Panc1 (cell line): ENCODE results near the gene ADNP. TPM values are rescaled to one million over a fixed set of nuclear protein-coding genes. Genes with fewer than 3 reads are reported as not detected.

Experiments used
- ATAC-seq: fragments of 200-7000 bp; cut with Tn5 transposase; 2 replicates; pipeline ENCODE4 v1.9.1; 2020; ENCODE audit warnings: mild to moderate bottlenecking, moderate library complexity
- BruUV-seq: library from RNA; stranded (reverse); fragments of 400-500 nt; replicated peaks from 2 replicates; lab custom pipeline; 2021; lab: Mats Ljungman, UMichigan
- CTCF ChIA-PET: fragments of 300-600 bp; sonication (Branson Sonifier 250); formaldehyde crosslinking; loops from one replicate; lab custom pipeline; 2022; ENCODE audit warnings: antibody characterized with exemption; lab: Charles Lee
- POLR2A ChIA-PET: fragments of 300-600 bp; sonication (Branson Sonifier 250); formaldehyde crosslinking; loops from one replicate; lab custom pipeline; 2022; ENCODE audit warnings: antibody characterized with exemption; lab: Charles Lee
- DNase-seq: peaks from one replicate; pipeline ENCODE4 v3.0.0-alpha.2; 2010; ENCODE audit warnings: low read depth, low spot score
- H3K27ac ChIP-seq: 2 replicates; pipeline ENCODE4 v1.5.1; 2011; ENCODE audit warnings: mild to moderate bottlenecking, low read length, inconsistent platforms
- H3K27me3 ChIP-seq: fragments of 200-500 bp; sonication (Bioruptor generic); 2 replicates; pipeline ENCODE4 v1.6.0; 2014; ENCODE audit warnings: low read length, inconsistent platforms; ENCODE audit not compliant: control insufficient read depth, insufficient read depth
- H3K36me3 ChIP-seq: fragments of 200-500 bp; sonication (Bioruptor generic); 2 replicates; pipeline ENCODE4 v1.5.1; 2014; ENCODE audit warnings: inconsistent platforms, mild to moderate bottlenecking, low read length, moderate library complexity; ENCODE audit not compliant: control insufficient read depth, insufficient read depth
- H3K4me1 ChIP-seq: 2 replicates; pipeline ENCODE4 v1.5.1; 2011; ENCODE audit warnings: inconsistent platforms, mild to moderate bottlenecking, low read length, moderate library complexity; ENCODE audit not compliant: control insufficient read depth, insufficient read depth
- H3K4me3 ChIP-seq, 2 experiments: 2 replicates each; pipeline ENCODE4 v1.5.1; 2011 to 2012; ENCODE audit warnings: low read depth in 2 of 2, low read length in 2 of 2, mild to moderate bottlenecking in 2 of 2, inconsistent platforms in 1 of 2, moderate library complexity in 1 of 2
- H3K9me3 ChIP-seq: fragments of 200-500 bp; sonication (Bioruptor generic); 2 replicates; pipeline ENCODE4 v1.5.1; 2014; ENCODE audit warnings: low read depth, mild to moderate bottlenecking, inconsistent platforms, low read length, moderate library complexity; ENCODE audit not compliant: control insufficient read depth, insufficient read depth
- POLR2AphosphoS5 ChIP-seq: IDR thresholded peaks from 2 replicates; pipeline ENCODE4 v1.6.1; 2012; ENCODE audit warnings: mild to moderate bottlenecking, low read depth, low read length, moderate library complexity
- SIN3A ChIP-seq: IDR thresholded peaks from 2 replicates; pipeline ENCODE4 v1.6.1; 2012; ENCODE audit warnings: low read depth, mild to moderate bottlenecking, low read length, moderate library complexity, borderline replicate concordance; ENCODE audit not compliant: insufficient read depth
- TCF7L2 ChIP-seq: IDR thresholded peaks from 2 replicates; pipeline ENCODE4 v1.6.1; 2011; ENCODE audit warnings: mild to moderate bottlenecking, low read depth, low read length, inconsistent platforms
- in situ Hi-C: cut with HindIII; loops from 2 replicates; pipeline ENCODE4 v1.10.0; 2016; ENCODE audit warnings: low sequenced_read_pairs, low pct_unique_long_range_greater_than_20kb
- intact Hi-C: fragments of 100-400 bp; cut with micrococcal nuclease; formaldehyde crosslinking; loops from one replicate; pipeline ENCODE4 v1.10.0; 2022; ENCODE audit not compliant: unreplicated experiment
- total RNA-seq: library from RNA; stranded (reverse); gene quantifications from one replicate; pipeline ENCODE4 v1.2.1, GENCODE V29; 2021; ENCODE audit not compliant: unreplicated experiment
- TF ChIP-seq, protein P1 (sequence below), 2 experiments: IDR thresholded peaks; 2 replicates each; pipeline ENCODE4 v1.6.1; 2011 to 2012; ENCODE audit warnings: low read depth in 2 of 2, control low read depth in 1 of 2, low read length in 1 of 2, mild to moderate bottlenecking in 1 of 2, moderate library complexity in 1 of 2; ENCODE audit not compliant: insufficient read depth in 1 of 2
- TF ChIP-seq, protein P2 (sequence below): fragments of 450-650 bp; IDR thresholded peaks from 2 replicates; pipeline ENCODE4 v1.5.1; 2017; ENCODE audit warnings: mild to moderate bottlenecking

Gene ADNP
- total RNA-seq, 1 experiment from 2014 or later = 65.1 TPM

DNA sequence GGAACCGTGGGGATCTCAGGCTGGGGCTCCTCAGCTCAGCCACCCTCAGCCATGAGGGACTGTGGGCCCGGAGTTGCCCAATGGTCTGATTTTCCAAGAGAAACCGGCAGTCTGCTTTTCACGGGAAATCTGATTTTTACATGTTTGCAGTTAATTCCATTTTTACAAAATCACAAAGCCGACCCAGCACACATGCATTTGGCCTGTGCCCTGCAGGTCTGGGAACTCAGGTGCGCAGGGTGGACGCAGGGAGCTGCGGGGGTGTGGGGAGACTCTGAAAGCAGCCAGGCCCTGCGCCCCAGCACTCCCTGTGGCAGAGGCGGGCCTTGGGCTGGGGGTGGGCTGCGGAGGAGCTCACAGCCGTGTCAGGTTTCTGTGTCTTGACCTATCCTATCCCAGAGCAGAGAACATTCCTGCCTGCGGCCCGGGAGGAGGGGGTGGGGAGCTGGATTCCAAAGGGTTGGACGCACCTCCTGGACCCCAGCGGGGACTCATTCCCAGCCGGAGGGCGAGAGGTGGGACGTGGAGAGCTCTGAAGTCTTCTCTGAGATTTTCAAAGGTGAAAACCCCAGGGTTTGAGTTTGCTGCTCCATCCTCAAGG lies 60.6 kb downstream of the ADNP start:
- POLR2A ChIA-PET = no interaction called here

DNA sequence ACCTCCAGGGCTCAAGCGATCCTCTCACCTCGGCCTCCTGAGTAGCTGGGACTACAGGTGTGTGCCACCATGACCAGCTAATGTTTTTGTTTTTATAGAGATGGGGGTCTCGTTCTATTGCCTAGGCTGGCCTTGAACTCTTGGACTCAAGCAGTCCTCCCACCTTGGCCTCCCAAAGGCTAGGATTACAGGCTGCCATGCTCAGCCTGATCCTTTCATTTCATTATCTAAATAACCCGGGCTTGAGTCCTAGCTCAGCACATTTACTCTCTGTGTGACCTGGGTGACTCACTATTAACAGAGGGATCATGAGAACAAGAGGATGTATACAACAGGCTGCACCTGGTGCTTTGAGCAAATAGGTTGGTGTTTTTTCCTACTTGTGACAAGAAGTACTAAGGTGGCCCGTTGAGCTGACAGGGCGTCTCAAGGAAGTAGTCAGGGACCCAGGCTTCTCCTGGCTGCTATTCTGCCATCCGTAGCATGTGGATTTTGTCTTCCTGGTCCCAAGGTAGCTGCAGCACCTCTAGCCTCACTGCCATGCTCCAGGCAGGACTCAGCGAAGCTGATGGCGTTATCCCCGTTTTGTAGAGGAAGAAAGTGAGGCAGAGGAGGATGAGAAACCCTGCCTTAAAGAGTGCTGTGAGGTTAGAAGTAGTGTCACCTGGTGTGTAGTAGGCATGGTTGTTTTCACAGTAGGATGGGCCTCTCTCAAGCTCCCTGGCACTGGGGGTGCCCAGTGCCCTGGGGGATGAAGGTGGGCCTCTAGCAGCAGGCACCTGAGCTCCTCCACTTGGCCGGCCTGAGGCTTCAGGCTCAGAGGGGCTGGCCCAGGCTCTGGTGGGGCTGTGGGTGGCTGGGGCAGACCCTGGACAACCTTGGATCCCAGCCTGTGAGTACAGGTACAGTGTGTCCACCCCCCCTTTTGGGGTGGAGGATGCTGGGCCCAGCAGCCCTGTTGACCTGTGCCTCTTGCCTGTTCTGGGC lies 62.4 kb downstream of the ADNP start:
- BruUV-seq = no TSS peak
- intact Hi-C loops (no loop called here), in situ Hi-C loops (no loop called here)
- POLR2A ChIA-PET = interaction anchor here (0.6 kb wide), 1 partner anchor 90 kb away, joined by 3 read pairs; the partner anchor contains the start of gene MOCS3
- ATAC-seq (peak; percentile 56; the same call in 1 of the 2 replicates), DNase-seq (peak; percentile 24)
- H3K4me1 ChIP-seq = no peaks in the 10 kb centered on the region
- no peaks in the 10 kb centered on the region for H3K27me3 ChIP-seq
- TF ChIP-seq TCF7L2 (no peak), POLR2AphosphoS5 (no peak), SIN3A (no peak)
- TF ChIP-seq, protein P1, sequence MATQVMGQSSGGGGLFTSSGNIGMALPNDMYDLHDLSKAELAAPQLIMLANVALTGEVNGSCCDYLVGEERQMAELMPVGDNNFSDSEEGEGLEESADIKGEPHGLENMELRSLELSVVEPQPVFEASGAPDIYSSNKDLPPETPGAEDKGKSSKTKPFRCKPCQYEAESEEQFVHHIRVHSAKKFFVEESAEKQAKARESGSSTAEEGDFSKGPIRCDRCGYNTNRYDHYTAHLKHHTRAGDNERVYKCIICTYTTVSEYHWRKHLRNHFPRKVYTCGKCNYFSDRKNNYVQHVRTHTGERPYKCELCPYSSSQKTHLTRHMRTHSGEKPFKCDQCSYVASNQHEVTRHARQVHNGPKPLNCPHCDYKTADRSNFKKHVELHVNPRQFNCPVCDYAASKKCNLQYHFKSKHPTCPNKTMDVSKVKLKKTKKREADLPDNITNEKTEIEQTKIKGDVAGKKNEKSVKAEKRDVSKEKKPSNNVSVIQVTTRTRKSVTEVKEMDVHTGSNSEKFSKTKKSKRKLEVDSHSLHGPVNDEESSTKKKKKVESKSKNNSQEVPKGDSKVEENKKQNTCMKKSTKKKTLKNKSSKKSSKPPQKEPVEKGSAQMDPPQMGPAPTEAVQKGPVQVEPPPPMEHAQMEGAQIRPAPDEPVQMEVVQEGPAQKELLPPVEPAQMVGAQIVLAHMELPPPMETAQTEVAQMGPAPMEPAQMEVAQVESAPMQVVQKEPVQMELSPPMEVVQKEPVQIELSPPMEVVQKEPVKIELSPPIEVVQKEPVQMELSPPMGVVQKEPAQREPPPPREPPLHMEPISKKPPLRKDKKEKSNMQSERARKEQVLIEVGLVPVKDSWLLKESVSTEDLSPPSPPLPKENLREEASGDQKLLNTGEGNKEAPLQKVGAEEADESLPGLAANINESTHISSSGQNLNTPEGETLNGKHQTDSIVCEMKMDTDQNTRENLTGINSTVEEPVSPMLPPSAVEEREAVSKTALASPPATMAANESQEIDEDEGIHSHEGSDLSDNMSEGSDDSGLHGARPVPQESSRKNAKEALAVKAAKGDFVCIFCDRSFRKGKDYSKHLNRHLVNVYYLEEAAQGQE (IDR thresholded peaks at IDR 0.05; ENCODE audit: insufficient read depth in 1 of 2, low read depth in 2 of 2, low read length in 1 of 2) = no peak
- TF ChIP-seq, protein P2, sequence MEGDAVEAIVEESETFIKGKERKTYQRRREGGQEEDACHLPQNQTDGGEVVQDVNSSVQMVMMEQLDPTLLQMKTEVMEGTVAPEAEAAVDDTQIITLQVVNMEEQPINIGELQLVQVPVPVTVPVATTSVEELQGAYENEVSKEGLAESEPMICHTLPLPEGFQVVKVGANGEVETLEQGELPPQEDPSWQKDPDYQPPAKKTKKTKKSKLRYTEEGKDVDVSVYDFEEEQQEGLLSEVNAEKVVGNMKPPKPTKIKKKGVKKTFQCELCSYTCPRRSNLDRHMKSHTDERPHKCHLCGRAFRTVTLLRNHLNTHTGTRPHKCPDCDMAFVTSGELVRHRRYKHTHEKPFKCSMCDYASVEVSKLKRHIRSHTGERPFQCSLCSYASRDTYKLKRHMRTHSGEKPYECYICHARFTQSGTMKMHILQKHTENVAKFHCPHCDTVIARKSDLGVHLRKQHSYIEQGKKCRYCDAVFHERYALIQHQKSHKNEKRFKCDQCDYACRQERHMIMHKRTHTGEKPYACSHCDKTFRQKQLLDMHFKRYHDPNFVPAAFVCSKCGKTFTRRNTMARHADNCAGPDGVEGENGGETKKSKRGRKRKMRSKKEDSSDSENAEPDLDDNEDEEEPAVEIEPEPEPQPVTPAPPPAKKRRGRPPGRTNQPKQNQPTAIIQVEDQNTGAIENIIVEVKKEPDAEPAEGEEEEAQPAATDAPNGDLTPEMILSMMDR = no peak
- CTCF ChIA-PET = no interaction called here
- H3K27ac ChIP-seq = no peak overlapping the region
- no peaks in the 10 kb centered on the region for H3K9me3 ChIP-seq
- H3K4me3 ChIP-seq = no peak overlapping the region
- no peaks in the 10 kb centered on the region for H3K36me3 ChIP-seq

More for the DNA sequence above, 60.6 kb downstream of the ADNP start:
- no peak for DNase-seq
- Histone ChIP-seq H3K4me1 (no peaks in the 10 kb centered on the region), H3K4me3 (no peak overlapping the region), H3K9me3 (no peaks in the 10 kb centered on the region), H3K27ac (no peak overlapping the region), H3K27me3 (no peaks in the 10 kb centered on the region), H3K36me3 (no peaks in the 10 kb centered on the region)
- in situ Hi-C loops = no loop called here
- CTCF ChIA-PET = no interaction called here
- BruUV-seq = no TSS peak
- intact Hi-C loops = no loop called here
- TF ChIP-seq, protein P2 = no peak
- no peak for TF ChIP-seq SIN3A
- TF ChIP-seq POLR2AphosphoS5 = no peak
- TF ChIP-seq TCF7L2 = no peak
- TF ChIP-seq, protein P1 (IDR thresholded peaks at IDR 0.05; ENCODE audit: insufficient read depth in 1 of 2, low read depth in 2 of 2, low read length in 1 of 2) = no peak
- no peak for ATAC-seq
